Activated T-cell treated with anti-CD3 and anti-CD28 coated beads, Interleukin-2, amount 50 U/mL, for 24 hours (primary cell): ENCODE results near the gene STAB2.

ENCODE experiments used
- DNase-seq: peaks from one replicate; pipeline ENCODE4 v3.0.0-alpha.2; 2020
- H3K27ac Mint-ChIP-seq: 2 replicates; pipeline ENCODE4 v1.8.0; 2020; ENCODE audit warnings: mild to moderate bottlenecking, mixed read lengths
- H3K27me3 Mint-ChIP-seq: 2 replicates; pipeline ENCODE4 v1.8.0; 2020; ENCODE audit warnings: mixed read lengths
- H3K36me3 Mint-ChIP-seq: 2 replicates; pipeline ENCODE4 v1.8.0; 2020; ENCODE audit warnings: low read depth, mixed read lengths
- H3K4me1 Mint-ChIP-seq: 2 replicates; pipeline ENCODE4 v1.8.0; 2020; ENCODE audit warnings: low read depth, mixed read lengths
- H3K4me3 Mint-ChIP-seq: 2 replicates; pipeline ENCODE4 v1.8.0; 2020; ENCODE audit warnings: mild to moderate bottlenecking, moderate library complexity, mixed read lengths
- H3K9me3 Mint-ChIP-seq: 2 replicates; pipeline ENCODE4 v1.8.0; 2020; ENCODE audit warnings: mixed read lengths

STAB2 gene

GRCh38 chr12:103793512-103794045 lies 206.5 kb downstream of the STAB2 start:
- Mint-ChIP-seq H3K4me3 (no peak overlapping the region), H3K4me1 (no peaks in the 10 kb centered on the region), H3K27ac (no peak overlapping the region), H3K27me3 (no peaks in the 10 kb centered on the region), H3K9me3 (no peaks in the 10 kb centered on the region), H3K36me3 (peaks cover 75% of the 10 kb centered on the region)
- DNase-seq: no peak

GRCh38 chr12:103794309-103795213 lies 207.5 kb downstream of the STAB2 start:
- no peaks in the 10 kb centered on the region for H3K9me3 Mint-ChIP-seq
- H3K27ac Mint-ChIP-seq: no peak overlapping the region
- no peaks in the 10 kb centered on the region for H3K4me1 Mint-ChIP-seq

DNA sequence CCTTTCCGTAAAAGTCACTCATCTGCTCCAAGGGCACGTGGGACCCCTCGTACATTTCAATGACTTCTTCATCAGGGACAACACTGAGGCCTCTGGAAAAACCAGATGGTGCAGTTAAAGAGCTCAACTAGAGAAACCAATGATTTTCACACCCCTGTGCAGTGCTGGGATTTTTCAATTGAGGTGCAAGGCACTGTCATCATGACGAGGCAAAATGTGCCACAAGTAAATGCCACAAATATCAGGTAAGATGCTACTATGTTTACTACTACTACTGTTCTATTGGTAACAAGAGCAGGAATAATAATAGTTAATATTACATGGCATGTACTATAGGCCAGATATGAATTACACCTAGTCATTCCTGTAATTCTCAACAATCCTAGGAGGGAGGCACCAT lies 211.5 kb downstream of the STAB2 start:
- Mint-ChIP-seq H3K4me3 (no peak overlapping the region), H3K27me3 (no peaks in the 10 kb centered on the region), H3K27ac (no peak overlapping the region), H3K9me3 (peaks cover 3% of the 10 kb centered on the region), H3K4me1 (peaks cover 2% of the 10 kb centered on the region), H3K36me3 (peaks cover 77% of the 10 kb centered on the region)
- no peak for DNase-seq

More at GRCh38 chr12:103794309-103795213, 207.5 kb downstream of the STAB2 start:
- Mint-ChIP-seq H3K4me3 (no peak overlapping the region), H3K36me3 (peaks cover 74% of the 10 kb centered on the region), H3K27me3 (no peaks in the 10 kb centered on the region)
- DNase-seq: no peak

GRCh38 chr12:103799504-103799856 lies 212.4 kb downstream of the STAB2 start:
- DNase-seq: no peak
- H3K4me1 Mint-ChIP-seq: peaks cover 2% of the 10 kb centered on the region
- peaks cover 3% of the 10 kb centered on the region for H3K9me3 Mint-ChIP-seq
- no peak overlapping the region for H3K27ac Mint-ChIP-seq
- H3K4me3 Mint-ChIP-seq: no peak overlapping the region
- H3K27me3 Mint-ChIP-seq: no peaks in the 10 kb centered on the region
- peaks cover 74% of the 10 kb centered on the region for H3K36me3 Mint-ChIP-seq

- Mint-ChIP-seq H3K36me3 (peaks cover 72% of the 10 kb centered on the region), H3K27me3 (no peaks in the 10 kb centered on the region), H3K4me3 (no peak overlapping the region), H3K9me3 (peaks cover 3% of the 10 kb centered on the region), H3K27ac (no peak overlapping the region), H3K4me1 (peaks cover 2% of the 10 kb centered on the region)
- DNase-seq: no peak
These were observed 213.0 kb downstream of the STAB2 start for GRCh38 chr12:103799857-103800771.

DNA sequence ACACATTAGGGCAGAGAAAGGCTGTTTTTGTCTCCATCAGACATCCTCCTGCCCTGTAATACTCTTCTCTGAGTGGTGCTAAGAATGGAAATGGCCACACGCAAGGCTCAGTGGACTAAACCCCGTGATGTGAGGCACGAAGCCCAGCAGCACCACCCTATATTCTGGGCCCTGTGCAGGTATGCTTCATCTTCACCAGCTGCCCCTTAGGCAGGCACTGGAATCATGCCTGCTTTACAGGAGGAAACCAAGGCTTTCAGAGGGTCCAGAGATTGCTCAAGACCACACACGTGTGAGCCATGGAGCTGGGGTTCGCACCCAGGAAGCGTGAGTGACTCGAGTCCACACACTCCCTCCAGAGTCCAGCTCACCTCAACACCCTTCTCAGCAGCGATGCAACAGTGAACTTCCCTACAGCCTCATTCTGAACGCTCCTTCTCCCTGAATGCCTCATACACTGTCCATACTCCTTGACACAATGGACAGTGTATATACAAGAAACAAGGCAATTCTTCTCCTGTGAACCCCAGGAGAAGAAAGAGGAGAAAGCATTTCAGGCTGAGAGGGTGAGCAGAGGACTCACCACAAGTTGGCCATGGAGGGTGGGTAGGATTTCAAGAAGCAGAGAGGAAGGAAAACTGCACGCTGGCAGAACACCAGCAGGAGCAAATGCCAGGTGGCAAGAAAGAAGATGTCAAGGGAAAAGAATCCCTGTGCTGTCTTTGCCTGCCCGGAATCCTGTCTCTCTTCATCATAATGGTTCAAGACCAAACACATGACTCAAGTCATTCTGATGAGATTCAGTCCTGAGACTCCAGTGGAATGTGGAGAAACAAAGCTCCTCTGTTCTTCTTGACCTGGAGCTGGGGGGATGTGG lies 214.9 kb downstream of the STAB2 start:
- DNase-seq: no peak
- no peak overlapping the region for H3K27ac Mint-ChIP-seq
- H3K27me3 Mint-ChIP-seq: no peaks in the 10 kb centered on the region
- peaks cover 2% of the 10 kb centered on the region for H3K4me1 Mint-ChIP-seq
- H3K36me3 Mint-ChIP-seq: peaks cover 68% of the 10 kb centered on the region
- H3K9me3 Mint-ChIP-seq: peaks cover 3% of the 10 kb centered on the region
- no peak overlapping the region for H3K4me3 Mint-ChIP-seq

DNA sequence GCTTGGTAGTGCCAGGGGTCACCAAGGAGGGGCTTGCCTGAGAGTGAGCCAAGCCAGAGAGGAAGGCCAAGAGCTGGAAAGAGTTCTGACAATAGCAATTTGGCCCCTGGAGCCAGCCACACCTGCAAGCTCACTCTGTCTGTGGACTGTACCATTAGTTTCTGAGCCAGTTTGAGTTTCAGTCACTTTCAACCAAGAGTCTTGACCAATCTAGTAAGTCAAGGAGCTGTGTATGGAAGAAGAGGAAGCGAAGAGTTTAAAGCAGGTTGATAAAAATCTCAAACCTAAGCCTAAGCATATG lies 215.5 kb downstream of the STAB2 start:
- Mint-ChIP-seq H3K9me3 (peaks cover 3% of the 10 kb centered on the region), H3K4me1 (peaks cover 2% of the 10 kb centered on the region), H3K27me3 (no peaks in the 10 kb centered on the region), H3K4me3 (no peak overlapping the region), H3K36me3 (peaks cover 64% of the 10 kb centered on the region), H3K27ac (no peak overlapping the region)
- no peak for DNase-seq

DNA sequence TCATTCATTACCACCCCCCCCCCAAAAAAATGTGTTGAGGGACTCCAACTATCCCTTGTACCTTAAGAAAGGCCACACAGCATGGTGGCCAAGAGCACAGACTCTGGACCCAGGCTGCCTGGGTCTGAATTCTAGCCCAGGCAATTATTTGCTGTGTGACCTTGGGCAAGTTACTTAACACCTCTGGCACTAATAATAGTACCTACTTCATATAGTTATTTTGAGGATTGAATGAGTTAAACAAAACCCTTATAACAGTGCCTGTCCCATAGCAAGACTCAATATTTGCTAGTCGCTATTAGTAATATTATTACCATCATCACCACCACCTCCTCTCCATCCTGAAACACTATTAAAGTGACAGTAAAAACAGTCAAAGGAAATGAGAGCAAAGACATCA lies 216.8 kb downstream of the STAB2 start:
- Mint-ChIP-seq H3K4me1 (peaks cover 2% of the 10 kb centered on the region), H3K27ac (no peak overlapping the region), H3K36me3 (peaks cover 59% of the 10 kb centered on the region), H3K9me3 (peaks cover 3% of the 10 kb centered on the region), H3K27me3 (no peaks in the 10 kb centered on the region), H3K4me3 (no peak overlapping the region)
- DNase-seq: no peak

GRCh38 chr12:103805655-103806360 lies 218.7 kb downstream of the STAB2 start:
- no peaks in the 10 kb centered on the region for H3K4me1 Mint-ChIP-seq
- H3K9me3 Mint-ChIP-seq: no peaks in the 10 kb centered on the region
- no peak overlapping the region for H3K4me3 Mint-ChIP-seq
- H3K27ac Mint-ChIP-seq: no peak overlapping the region
- no peaks in the 10 kb centered on the region for H3K27me3 Mint-ChIP-seq
- DNase-seq: no peak
- H3K36me3 Mint-ChIP-seq: peaks cover 63% of the 10 kb centered on the region

DNA sequence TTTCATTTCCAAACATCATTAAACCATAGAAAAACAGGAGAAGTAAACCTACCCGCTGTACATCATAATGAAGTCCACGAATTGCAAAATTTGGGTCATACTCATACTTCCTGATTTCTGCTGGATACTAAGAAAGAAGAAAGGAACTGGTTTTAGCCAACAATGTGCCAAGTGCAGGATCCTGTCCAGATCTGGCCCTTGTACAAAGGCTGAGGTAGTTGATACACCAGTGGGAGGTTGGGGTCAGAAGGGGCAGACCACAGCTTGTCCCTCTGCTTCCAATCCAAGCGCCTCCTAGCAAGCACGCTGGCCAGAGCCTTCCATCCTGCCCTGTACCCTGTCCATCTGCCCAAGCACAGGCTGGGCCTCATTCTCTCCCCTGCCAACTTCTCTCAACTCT lies 219.7 kb downstream of the STAB2 start:
- Mint-ChIP-seq H3K4me3 (no peak overlapping the region), H3K9me3 (no peaks in the 10 kb centered on the region), H3K27ac (no peak overlapping the region)

DNA sequence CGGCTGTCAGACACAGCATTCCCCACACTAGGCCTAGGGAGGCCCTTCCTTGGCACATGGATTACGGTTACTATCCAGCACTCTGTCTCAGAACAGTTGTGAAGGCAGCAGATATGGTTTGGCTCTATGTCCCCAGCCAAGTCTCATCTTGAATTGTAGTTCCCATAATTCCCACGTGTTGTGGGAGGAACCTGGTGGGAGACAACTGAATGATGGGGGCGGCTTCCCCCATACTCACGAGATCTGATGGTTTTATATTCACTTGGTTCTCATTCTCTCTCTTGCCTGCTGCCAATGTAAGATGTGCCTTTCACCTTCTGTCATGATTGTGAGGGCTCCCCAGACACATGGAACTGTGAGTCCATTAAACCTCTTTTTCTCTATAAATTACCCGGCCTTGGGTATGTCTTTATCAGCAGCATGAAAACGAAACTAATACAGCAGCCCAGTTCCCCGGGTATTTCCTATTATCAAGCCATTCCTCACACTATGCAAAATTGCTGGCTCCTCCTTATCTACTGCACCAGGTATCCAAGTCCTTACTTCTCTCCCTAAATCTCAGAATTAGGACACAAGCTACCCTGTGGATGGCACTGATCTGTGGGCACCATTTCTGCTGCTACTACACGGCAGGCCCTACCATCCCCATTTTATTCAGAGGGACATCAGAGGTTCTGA lies 220.6 kb downstream of the STAB2 start:
- no peak overlapping the region for H3K4me3 Mint-ChIP-seq
- no peak for DNase-seq
- peaks cover 66% of the 10 kb centered on the region for H3K36me3 Mint-ChIP-seq
- H3K27ac Mint-ChIP-seq: no peak overlapping the region
- H3K9me3 Mint-ChIP-seq: no peaks in the 10 kb centered on the region
- H3K4me1 Mint-ChIP-seq: no peaks in the 10 kb centered on the region
- H3K27me3 Mint-ChIP-seq: no peaks in the 10 kb centered on the region

More for the DNA sequence above, 219.7 kb downstream of the STAB2 start:
- no peaks in the 10 kb centered on the region for H3K4me1 Mint-ChIP-seq
- peaks cover 67% of the 10 kb centered on the region for H3K36me3 Mint-ChIP-seq
- no peaks in the 10 kb centered on the region for H3K27me3 Mint-ChIP-seq
- DNase-seq: no peak

- no peak overlapping the region for H3K4me3 Mint-ChIP-seq
- no peaks in the 10 kb centered on the region for H3K4me1 Mint-ChIP-seq
- DNase-seq: no peak
- H3K9me3 Mint-ChIP-seq: no peaks in the 10 kb centered on the region
- no peaks in the 10 kb centered on the region for H3K27me3 Mint-ChIP-seq
- H3K27ac Mint-ChIP-seq: no peak overlapping the region
- peaks cover 69% of the 10 kb centered on the region for H3K36me3 Mint-ChIP-seq
These were observed 221.3 kb downstream of the STAB2 start for GRCh38 chr12:103808239-103808880.

- H3K27ac Mint-ChIP-seq: no peak overlapping the region
- H3K36me3 Mint-ChIP-seq: peaks cover 71% of the 10 kb centered on the region
- no peaks in the 10 kb centered on the region for H3K4me1 Mint-ChIP-seq
- no peaks in the 10 kb centered on the region for H3K27me3 Mint-ChIP-seq
- H3K9me3 Mint-ChIP-seq: no peaks in the 10 kb centered on the region
- DNase-seq: no peak
- no peak overlapping the region for H3K4me3 Mint-ChIP-seq
These were observed 222.1 kb downstream of the STAB2 start for GRCh38 chr12:103809154-103809553.
